Endothelial cell of umbilical vein (primary cell): Measurements from ENCODE around the gene CLTCL1. TPM values are rescaled to one million over a fixed set of nuclear protein-coding genes. Genes with fewer than 3 reads are reported as not detected.

Experiments used
- BruUV-seq: library from RNA; stranded (reverse); fragments of 400-500 nt; replicated peaks from 2 replicates; lab custom pipeline; 2021; lab: Mats Ljungman, UMichigan
- CTCF ChIA-PET: fragments of 300-600, 350-600 bp; sonication (Branson Sonifier 250); formaldehyde crosslinking; loops from one replicate; lab custom pipeline; 2021; ENCODE audit warnings: antibody characterized with exemption, inconsistent platforms; lab: Charles Lee
- POLR2A ChIA-PET: fragments of 300-600, 350-600 bp; sonication (Branson Sonifier 250); formaldehyde crosslinking; loops from one replicate; lab custom pipeline; 2021; ENCODE audit warnings: antibody characterized with exemption, inconsistent platforms; lab: Charles Lee
- DNase-seq: peaks from one replicate; pipeline ENCODE4 v3.0.0-alpha.2; 2011; ENCODE audit warnings: low read depth, low spot score
- FAIRE-seq: peaks from 2 replicates; lab custom pipeline; 2011; peaks lifted over from hg19 to GRCh38; lab: Jason Lieb, UNC
- H2AFZ ChIP-seq: 2 replicates; pipeline ENCODE4 v1.6.0; 2012; ENCODE audit warnings: low read depth, low read length, control low read depth, inconsistent platforms
- H3K27ac ChIP-seq: 2 replicates; pipeline ENCODE4 v1.5.1; 2011; ENCODE audit warnings: low read depth, mild to moderate bottlenecking, control low read depth, low read length, moderate library complexity; ENCODE audit not compliant: insufficient read depth
- H3K27me3 ChIP-seq, 2 experiments: 2 replicates each; pipeline versions ENCODE4 v1.6.0 to v1.6.1; 2011; ENCODE audit warnings: low read length in 2 of 2, mixed read lengths in 1 of 2; ENCODE audit not compliant: control insufficient read depth in 2 of 2, insufficient read depth in 2 of 2
- H3K36me3 ChIP-seq, 2 experiments: 2 replicates in 1 of 2; 3 replicates in 1 of 2; pipeline ENCODE4 v1.5.1; 2011; ENCODE audit warnings: low read length in 2 of 2, mild to moderate bottlenecking in 1 of 2, moderate library complexity in 1 of 2; ENCODE audit not compliant: control insufficient read depth in 2 of 2, insufficient read depth in 2 of 2; ENCODE audit errors: extremely low read depth in 1 of 2
- H3K4me1 ChIP-seq: 3 replicates; pipeline ENCODE4 v1.5.1; 2011; ENCODE audit warnings: mild to moderate bottlenecking, low read length; ENCODE audit not compliant: control insufficient read depth, insufficient read depth; ENCODE audit errors: extremely low read depth
- H3K4me2 ChIP-seq: 2 replicates; pipeline ENCODE4 v1.6.1; 2011; ENCODE audit warnings: low read length, control low read depth, mixed read lengths; ENCODE audit not compliant: insufficient read depth
- H3K4me3 ChIP-seq, 3 experiments: fragments of 200-600 bp in 1 of 3; sonication (generic), shearing (Covaris generic) in 1 of 3; replicated peaks in 1 of 3; 2 replicates each; pipeline ENCODE4 v1.5.1; 2011 to 2016; ENCODE audit warnings: control low read depth in 3 of 3, low read length in 3 of 3, mild to moderate bottlenecking in 2 of 3, inconsistent platforms in 1 of 3, low read depth in 1 of 3, moderate library complexity in 1 of 3; ENCODE audit not compliant: insufficient read depth in 1 of 3
- H3K79me2 ChIP-seq: 2 replicates; pipeline ENCODE4 v1.6.0; 2012; ENCODE audit warnings: low read length, inconsistent platforms; ENCODE audit not compliant: control insufficient read depth, insufficient read depth
- H3K9ac ChIP-seq: replicated peaks from 2 replicates; pipeline ENCODE3; 2011; ENCODE audit warnings: low read length, control low read depth; ENCODE audit not compliant: insufficient read depth; ENCODE audit errors: extremely low read depth
- H3K9me1 ChIP-seq: replicated peaks from 3 replicates; pipeline ENCODE4 v1.6.0; 2011; ENCODE audit warnings: mild to moderate bottlenecking, low read length; ENCODE audit not compliant: control insufficient read depth, insufficient read depth; ENCODE audit errors: extremely low read depth
- H3K9me3 ChIP-seq: replicated peaks from 2 replicates; pipeline ENCODE4 v1.5.1; 2012; ENCODE audit warnings: low read length, inconsistent platforms; ENCODE audit not compliant: control insufficient read depth, insufficient read depth
- H4K20me1 ChIP-seq: replicated peaks from 2 replicates; pipeline ENCODE3; 2011; ENCODE audit warnings: mild to moderate bottlenecking, low read length; ENCODE audit not compliant: control insufficient read depth, insufficient read depth; ENCODE audit errors: extremely low read depth
- FOS ChIP-seq: IDR thresholded peaks from 2 replicates; pipeline ENCODE4 v1.6.1; 2011; ENCODE audit warnings: mild to moderate bottlenecking, low read length, moderate library complexity, borderline replicate concordance; ENCODE audit not compliant: insufficient read depth
- MYC ChIP-seq: IDR thresholded peaks from one replicate; pipeline ENCODE4 v1.6.1; 2011; ENCODE audit warnings: mild to moderate bottlenecking, low read depth, low read length
- POLR2AphosphoS5 ChIP-seq: IDR thresholded peaks from 2 replicates; pipeline ENCODE4 v1.6.1; 2012; ENCODE audit warnings: low read depth, mild to moderate bottlenecking, control low read depth, low read length, moderate library complexity; ENCODE audit not compliant: insufficient read depth
- dilution Hi-C: fragments of 300-500 bp; cut with MboI; formaldehyde crosslinking; loops from one replicate; pipeline ENCODE4 v1.15.0; 2019; ENCODE audit warnings: low sequenced_read_pairs; ENCODE audit not compliant: extremely low pct_ligation_motif_present
- intact Hi-C: fragments of 100-400 bp; cut with micrococcal nuclease; formaldehyde crosslinking; loops from one replicate; pipeline ENCODE4 v1.10.0; 2022
- polyA plus RNA-seq, 4 experiments: library from polyadenylated mRNA; depleted of rRNA in 3 of 4; stranded (reverse) in 3 of 4; unstranded in 1 of 4; fragments of >200 nt; gene quantifications; 2 replicates each; pipeline versions ENCODE4 v1.2.1 to v1.2.3, GENCODE V29; 2011 to 2012; ENCODE audit warnings: missing spikeins in 1 of 4
- total RNA-seq: library from RNA; stranded (reverse); gene quantifications from 2 replicates; pipeline ENCODE4 v1.2.3, GENCODE V29; 2021
- TF ChIP-seq, protein P1 (sequence below), 2 donors: IDR thresholded peaks; 1 replicate in 1 of 2; 2 replicates in 1 of 2; pipeline ENCODE4 v1.5.1; 2011; ENCODE audit warnings: low read length in 2 of 2, mild to moderate bottlenecking in 2 of 2, moderate library complexity in 2 of 2, control low read depth in 1 of 2, inconsistent platforms in 1 of 2, low read depth in 1 of 2; ENCODE audit not compliant: insufficient read depth in 1 of 2; ENCODE audit errors: extremely low read depth in 1 of 2

CLTCL1 gene
- total and polyA plus RNA-seq, 2 donors (not counting 3 experiments of a cell fraction or from before 2014, with no cell fraction given): 5.0 to 6.2 TPM

DNA sequence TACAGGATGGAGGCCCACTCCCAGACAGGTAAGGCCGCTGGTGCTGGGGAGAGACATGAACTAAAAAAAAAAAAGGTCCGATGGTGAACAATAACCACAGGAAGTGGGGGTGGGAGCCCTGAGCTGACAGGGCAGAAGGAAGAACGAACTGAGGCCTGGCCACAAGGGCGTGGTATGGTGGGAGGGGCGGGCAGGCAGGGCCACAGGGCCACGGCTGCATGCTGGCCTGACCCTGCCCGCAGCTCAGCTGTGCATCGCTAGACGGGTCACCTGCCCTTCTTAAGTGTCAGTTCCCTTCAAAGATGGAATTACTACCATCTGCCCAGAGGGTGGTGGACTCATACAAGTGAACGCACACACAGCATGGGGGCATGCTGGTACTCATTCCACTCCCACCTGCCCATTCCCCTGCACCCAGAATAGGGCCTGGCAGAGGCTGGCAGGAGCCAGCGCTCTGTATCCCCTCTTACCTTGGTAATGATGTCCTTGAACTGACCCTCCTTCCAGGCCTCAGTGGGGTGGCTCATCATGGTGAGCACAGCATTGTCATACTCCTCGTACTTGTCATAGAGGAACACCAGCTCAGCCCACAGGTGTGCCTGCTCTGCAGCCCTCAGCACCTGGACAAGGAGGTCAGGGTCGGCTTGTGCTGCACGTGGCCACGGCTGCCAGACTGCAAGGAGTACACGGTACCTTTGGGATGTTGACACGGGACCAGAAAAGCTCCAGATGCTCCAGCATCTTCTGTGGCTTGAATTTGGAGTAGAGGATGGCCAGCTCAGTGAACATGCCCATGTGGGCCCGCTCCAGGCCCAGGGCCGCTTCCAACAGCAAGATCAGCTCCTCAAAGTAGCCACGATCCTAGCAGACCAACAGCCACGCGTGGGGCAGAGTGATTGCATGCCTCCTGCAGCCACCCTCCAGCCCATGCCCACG lies 95.5 kb downstream of the CLTCL1 start:
- dilution Hi-C loops: no loop called here
- H3K79me2 ChIP-seq: no peaks in the 10 kb centered on the region
- no TSS peak for BruUV-seq

More for the DNA sequence above, 95.5 kb downstream of the CLTCL1 start:
- no peaks in the 10 kb centered on the region for H3K9me3 ChIP-seq
- no peak overlapping the region for H2AFZ ChIP-seq
- no peak overlapping the region for H3K4me2 ChIP-seq
- no peak overlapping the region for H3K9ac ChIP-seq
- no peak overlapping the region for H3K27ac ChIP-seq
- H3K36me3 ChIP-seq: no peaks in the 10 kb centered on the region
- no peaks in the 10 kb centered on the region for H3K4me1 ChIP-seq
- H3K4me3 ChIP-seq: no peak overlapping the region
- ChIA-PET CTCF (interaction anchor here (1.2 kb wide), 1 partner anchor 9 kb away, joined by 3 read pairs; no protein-coding TSS in a partner anchor), POLR2A (no interaction called here)
- DNase-seq: no peak
- no peak for FAIRE-seq
- H3K27me3 ChIP-seq: no peaks in the 10 kb centered on the region
- H4K20me1 ChIP-seq: no peaks in the 10 kb centered on the region
- intact Hi-C loops: no loop called here
- TF ChIP-seq FOS (no peak), MYC (no peak), POLR2AphosphoS5 (no peak)
- TF ChIP-seq, protein P1, sequence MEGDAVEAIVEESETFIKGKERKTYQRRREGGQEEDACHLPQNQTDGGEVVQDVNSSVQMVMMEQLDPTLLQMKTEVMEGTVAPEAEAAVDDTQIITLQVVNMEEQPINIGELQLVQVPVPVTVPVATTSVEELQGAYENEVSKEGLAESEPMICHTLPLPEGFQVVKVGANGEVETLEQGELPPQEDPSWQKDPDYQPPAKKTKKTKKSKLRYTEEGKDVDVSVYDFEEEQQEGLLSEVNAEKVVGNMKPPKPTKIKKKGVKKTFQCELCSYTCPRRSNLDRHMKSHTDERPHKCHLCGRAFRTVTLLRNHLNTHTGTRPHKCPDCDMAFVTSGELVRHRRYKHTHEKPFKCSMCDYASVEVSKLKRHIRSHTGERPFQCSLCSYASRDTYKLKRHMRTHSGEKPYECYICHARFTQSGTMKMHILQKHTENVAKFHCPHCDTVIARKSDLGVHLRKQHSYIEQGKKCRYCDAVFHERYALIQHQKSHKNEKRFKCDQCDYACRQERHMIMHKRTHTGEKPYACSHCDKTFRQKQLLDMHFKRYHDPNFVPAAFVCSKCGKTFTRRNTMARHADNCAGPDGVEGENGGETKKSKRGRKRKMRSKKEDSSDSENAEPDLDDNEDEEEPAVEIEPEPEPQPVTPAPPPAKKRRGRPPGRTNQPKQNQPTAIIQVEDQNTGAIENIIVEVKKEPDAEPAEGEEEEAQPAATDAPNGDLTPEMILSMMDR (IDR thresholded peaks at IDR 0.05; ENCODE audit: extremely low read depth in 1 of 2, insufficient read depth in 1 of 2, low read depth in 1 of 2, low read length in 2 of 2): no peak
- H3K9me1 ChIP-seq: no peaks in the 10 kb centered on the region
